HK-2 (cell line): ENCODE results near the gene SLC2A14.
"Not testable (repeated sequence)": the region's sequence is repeated elsewhere in the genome, so short reads cannot be mapped to it uniquely, and the experiment has no call there.

Experiments
- DNase-seq: peaks from one replicate; pipeline ENCODE4 v3.0.0-alpha.2; 2018; ENCODE audit not compliant: unreplicated experiment

Gene SLC2A14

DNA sequence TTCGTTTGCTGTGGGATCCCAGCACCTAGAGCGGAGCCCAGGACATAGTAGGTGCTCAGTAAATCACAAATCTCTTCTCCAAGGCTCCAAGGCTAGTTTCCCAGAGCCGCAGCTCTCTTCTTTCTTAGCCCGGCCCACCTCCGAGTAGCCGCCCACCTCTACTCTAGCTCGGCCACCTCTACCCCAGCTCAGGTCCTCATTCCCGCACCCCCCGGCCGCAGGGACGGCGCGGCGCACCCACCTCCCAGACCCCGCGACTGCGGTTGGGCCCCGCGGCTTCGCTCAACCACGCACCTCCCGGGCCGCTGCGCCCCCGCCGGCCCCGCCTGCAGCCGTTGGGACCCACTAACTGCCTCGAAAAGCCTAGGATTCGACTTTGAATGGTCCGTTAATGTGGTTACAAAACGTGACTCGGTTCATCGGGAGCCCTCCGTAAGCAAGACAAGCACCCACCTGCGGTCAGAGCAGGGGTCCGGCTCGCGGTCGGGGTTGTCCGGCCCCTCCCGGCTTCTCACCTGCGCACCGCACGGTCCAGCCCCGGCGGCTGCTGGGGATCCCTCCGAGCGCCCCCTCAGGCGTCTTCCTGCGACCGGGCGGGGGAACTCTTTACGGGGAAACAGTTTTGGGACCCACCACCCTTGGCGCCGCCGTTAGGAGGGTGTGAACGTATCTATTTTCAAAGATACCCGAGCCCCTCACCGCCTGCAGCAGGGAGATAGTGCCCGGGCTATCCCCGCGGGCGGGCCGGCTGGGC lies at the start of gene SLC2A14:
Gene SLC2A14, minus strand, starts transcription at position 350 of the 754 bp plus-strand sequence. CDS start 3,035 bp downstream, outside the sequence.
- DNase-seq, result no peak

DNA sequence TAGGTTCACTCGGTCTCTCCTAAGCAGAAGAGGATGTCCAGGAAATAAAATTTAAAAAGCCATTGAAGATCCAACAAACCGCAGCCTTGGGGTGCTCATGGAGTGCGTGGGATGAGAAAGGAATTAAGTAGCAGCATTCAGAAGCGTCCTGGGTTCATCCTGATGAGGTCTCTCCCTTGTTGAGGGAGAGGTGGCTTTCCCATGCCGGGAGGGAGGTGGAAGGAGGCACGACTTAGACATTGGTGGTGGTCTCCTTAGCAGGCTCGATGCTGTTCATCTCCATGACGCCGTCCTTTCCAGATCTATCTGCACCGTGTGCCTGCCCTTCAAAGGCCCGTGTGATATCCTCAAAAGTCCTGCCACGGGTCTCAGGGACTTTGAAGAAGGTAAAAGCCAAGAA lies 48.5 kb upstream of the SLC2A14 start:
- not testable (repeated sequence) for DNase-seq

DNA sequence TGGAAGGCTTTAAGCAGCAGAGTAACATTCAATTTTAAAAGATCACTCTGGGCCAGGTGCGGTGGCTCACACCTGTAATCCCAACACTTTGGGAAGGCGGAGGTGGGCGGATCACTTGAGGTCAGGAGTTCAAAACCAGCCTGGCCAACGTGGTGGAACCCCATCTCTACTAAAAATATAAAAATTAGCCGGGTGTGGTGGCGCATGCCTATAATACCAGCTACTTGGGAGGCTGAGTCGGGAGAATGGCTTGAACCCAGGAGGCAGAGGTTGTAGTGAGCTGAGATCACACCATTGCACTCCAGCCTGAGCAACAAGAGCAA lies 45.5 kb upstream of the SLC2A14 start:
- DNase-seq, result not testable (repeated sequence)

DNA sequence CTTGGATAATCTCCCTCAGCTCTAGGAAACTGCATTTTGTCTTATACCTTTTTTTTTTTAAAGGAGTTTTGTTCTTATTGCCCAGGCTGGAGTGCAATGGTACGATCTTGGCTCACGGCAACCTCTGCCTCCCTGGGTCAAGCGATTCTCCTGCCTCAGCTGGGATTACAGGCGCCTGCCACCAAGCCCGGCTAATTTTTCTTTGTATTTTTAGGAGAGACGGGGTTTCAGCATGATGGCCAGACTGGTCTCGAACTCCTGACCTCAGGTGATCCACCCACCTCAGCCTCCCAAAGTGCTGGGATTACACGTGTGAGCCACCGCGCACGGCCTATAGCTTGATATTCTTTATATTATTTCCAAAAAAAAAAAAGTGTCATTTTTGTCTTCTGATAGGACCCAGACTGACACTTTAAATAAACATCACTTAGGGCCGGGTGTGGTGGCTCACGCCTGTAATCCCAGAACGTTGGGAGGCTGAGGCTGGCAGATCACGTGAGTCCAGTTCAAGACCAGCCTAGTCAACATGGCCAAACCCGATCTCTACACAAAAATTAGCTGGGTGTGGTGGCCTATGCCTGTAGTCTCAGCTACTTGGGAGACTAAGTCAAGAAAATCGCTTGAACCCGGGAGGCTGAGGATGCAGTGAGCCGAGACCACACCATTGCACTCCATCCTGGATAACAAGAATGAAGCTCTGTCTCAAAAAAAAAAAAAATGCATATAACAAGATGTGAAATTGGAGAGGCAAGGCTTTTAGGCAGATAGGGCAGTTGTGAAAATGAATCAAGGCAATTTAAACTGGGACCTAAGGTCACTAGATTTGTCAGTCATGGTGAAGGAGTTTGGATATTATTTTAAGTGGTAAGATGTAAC lies 44.9 kb upstream of the SLC2A14 start:
- DNase-seq, result no peak

DNA sequence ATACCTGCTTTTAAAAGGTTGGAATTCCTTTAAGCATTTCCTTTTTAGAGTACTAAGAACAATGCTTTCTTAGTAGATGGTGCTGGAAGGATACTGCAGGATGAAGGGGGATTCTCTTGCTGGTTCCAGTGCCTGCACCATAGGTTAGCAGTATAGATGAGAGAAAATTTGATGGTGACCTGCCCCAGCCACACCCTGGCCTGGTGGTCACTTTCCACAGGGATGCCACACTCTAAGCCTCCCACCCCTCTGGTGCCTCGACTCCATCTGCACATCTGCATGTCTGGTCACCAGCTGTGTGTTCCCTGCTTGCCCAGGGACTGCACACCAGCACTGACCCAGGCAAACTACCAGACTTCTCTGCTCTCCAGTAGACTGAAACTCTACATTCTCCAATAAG lies 44.2 kb upstream of the SLC2A14 start:
- DNase-seq, result no peak

DNA sequence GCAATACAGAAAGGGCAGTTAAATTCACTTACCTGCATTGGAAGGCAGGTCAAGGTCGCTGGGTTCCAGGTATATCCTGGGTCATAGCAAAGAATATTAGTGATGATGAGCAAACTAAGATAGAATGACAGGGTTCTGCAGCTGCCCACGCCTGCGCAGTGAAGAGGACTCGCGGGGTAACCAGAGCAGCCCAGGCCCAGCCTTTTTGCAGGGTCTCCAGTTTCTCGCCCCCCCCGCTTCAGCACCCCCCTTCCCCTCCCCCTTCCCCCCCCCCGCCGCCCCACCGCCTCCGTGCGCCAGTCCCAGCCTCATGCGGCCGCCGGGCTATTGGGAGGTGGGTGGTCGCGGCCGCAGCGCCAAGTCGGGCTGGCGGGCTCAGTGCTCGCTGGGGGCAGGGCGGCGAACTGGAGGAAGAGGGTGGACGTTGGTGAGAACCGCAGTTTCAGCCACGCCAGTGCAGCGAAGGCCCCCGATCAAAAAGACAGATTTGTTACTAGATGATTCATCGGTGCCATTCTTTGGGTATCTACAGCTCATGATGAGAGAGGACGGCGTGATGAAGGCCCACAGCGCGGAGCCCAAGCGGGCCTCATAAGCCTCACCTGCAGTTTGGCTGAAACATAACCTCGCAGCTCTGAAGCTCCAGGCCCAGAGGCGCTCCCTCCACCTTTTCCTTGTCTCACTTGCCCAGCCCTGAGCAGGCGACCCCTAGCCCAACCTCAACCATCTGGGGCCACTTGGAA lies 43.1 kb upstream of the SLC2A14 start:
- no peak for DNase-seq

DNA sequence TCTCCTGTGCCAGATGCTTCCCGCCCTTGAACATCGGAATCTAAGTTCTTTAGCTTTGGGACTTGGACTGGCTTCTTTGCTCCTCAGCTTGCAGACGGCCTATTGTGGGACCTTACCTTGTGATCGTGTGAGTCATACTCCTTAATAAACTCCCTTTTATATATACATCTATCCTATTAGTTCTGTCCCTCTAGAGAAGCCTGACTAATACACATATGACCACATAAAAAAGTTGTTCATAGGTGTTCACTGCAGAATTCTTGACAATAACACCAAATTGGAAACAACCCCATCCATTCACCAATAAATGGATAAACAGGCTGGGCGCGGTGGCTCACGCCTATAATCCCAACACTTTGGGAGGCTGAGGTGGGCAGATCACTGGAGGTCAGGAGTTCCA lies 37.4 kb upstream of the SLC2A14 start:
- not testable (repeated sequence) for DNase-seq

DNA sequence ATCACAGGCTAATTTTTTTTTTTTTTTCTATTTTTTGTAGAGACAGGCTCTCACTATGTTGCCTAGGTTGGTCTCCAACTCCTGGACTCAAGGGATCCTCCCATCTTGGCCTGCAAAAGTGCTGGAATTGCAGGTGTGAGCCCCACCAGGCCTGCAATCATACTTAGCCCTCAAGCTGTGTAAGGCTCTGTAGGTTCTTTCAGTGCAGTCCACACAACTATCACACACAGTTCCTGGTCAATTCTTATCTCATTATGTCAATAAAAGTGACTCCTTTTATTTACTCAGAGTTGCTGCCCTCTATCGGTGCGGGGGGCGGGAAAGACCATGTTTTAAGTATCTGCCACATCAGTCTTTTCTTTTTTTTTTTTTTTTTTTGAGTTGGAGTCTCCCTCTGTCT lies 34.3 kb upstream of the SLC2A14 start:
- DNase-seq, result peak; percentile 8

DNA sequence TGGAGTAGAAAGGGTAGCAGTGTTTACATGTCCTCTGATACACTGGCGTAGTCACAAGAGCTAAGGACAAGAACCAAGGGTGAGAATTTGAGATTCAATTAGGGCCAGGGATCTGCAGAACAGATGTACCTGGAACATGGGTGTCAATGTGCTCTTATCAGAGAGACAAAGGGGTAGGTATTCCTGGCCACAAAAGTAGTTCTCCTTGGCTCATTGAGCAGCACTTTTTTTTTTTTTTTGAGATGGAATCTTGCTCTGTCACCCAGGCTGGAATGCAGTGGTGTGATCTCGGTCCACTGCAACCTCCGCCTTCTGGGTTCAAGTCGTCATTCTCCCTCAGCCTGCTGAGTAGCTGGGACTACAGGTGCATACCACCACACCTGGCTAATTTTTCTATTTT lies 33.6 kb upstream of the SLC2A14 start:
- DNase-seq, result not testable (repeated sequence)

DNA sequence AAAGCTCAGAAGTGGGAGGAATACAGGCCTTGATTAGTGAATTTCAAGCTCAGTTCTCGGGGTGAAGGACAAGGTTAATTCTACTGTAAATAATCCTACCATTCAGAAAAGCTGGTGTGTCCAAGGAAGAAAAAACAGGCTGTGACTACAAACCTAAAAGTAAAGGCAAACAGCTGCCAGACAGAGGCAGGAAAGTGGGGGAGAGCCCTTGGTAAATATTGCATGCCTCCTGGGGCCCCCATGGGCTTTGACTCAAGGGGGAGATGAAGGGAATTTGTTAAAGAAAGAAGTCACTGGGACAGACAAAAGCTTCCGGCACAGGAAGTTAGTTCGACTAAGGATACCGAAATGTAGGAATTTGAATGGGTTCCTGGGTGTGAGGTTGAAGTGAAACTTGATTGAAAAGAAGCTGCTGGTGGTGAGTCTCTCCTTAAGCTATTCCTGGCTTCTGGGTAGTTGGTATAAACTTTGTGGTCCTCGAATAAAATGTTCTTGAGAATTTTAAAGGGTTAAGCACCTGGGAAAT lies 32.9 kb upstream of the SLC2A14 start:
- not testable (repeated sequence) for DNase-seq

DNA sequence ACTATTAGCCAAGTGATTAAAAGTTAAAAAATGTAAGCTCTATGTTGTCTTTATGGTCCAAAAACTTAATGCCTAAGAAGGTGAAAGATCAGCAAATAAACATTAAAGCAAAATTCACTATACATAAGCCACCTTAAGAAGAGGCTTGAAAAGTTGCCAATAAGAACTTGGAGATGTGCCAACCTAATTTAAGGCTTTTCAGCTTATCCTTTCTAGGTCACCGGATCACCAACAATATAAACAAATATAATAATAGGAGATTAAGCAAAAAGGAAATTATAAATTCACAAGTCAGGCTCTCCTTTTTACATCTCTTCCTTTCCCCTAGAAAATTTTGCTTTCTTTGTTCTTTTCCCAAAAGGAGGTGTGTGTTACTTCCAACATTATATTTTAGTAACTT lies 32.4 kb upstream of the SLC2A14 start:
- no peak for DNase-seq

DNA sequence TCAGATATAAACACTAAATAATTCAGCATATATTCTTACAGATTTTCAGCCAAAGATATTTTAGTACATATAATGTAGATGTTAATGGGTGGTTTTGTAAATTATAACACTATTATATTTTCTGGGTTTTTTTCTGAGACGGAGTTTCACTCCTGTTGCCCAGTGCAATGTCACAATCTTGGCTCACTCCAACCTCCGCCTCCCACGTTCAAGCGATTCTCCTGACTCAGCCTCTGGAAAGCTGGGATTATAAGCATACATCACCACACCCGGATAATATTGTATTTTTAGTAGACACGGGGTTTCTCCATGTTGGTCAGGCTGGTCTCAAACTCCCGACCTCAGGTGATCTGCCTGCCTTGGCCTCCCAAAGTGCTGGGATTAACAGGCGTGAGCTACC lies 29.7 kb upstream of the SLC2A14 start:
- not testable (repeated sequence) for DNase-seq

DNA sequence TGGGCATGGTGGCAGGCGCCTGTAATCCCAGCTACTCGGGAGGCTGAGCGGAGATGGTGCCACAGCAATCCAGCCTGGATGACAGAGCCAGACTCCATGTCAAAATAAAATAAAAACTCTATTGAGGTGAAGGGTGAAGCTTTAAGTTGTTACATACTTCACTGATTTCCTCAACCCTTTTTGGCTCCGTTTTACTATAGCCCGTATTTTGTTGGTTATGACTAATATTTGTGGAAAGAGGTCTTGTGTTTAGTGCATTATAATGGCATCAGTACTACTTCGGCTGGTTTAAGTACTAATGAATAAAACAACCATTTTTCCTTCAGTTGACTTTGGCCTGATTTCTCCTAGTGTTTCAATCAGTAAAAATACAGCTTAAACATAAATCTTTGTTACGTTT lies 27.0 kb upstream of the SLC2A14 start:
- DNase-seq, result no peak

DNA sequence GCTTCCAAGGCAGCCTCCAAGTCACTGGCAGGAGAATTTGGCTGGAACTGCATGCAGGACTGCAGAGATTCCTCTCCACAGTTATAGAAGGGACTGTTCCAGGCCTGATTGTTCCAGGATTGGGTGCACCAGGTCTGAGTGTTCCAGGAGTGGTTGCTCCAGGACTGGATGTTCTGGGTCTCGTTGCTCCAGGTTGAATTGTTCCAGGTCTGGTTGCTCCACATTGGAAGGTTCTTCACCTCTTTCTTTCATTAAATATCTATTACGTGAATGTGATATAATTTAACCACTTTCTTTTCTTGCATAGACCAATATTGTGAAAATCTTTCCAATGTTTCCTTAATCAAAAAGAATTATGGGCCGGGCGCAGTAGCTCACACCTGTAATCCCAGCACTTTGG lies 24.0 kb upstream of the SLC2A14 start:
- not testable (repeated sequence) for DNase-seq

DNA sequence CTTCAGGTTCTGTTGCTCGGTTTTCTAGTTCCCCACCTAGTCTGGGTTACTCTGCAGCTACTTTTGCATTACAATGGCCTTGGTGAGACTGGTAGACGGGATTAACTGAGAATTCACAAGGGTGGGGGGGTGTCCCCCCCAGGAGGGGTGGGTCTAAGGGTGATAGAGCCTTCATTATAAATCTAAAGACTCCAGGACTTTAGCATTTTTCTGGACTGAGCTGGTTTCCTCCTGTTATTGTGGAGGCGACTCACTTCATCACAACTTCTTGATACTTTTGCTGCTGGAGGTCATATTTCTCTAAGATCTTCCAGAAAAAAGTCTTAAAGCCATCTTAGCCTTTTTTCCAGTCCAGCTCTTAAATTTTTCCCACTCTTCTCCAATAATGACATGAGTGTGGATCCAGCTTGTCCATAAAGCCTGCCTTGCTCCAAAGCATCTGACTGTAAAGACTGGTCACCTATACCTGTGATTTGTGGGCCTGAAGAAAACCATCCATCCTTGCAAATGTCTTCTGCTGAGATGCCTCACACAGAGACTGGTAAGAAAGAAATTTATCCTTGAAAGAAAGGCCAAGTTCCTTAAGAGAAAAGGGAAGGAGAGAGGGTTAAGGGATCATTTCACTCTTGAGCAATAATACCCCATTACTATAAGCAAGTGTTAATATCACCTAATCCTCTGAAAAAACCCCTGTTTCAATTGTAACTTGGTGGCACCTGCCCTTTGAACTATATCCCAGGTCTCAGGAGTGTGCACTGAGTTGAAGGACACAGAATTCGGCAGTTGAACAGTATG lies 19.7 kb upstream of the SLC2A14 start:
- no peak for DNase-seq

DNA sequence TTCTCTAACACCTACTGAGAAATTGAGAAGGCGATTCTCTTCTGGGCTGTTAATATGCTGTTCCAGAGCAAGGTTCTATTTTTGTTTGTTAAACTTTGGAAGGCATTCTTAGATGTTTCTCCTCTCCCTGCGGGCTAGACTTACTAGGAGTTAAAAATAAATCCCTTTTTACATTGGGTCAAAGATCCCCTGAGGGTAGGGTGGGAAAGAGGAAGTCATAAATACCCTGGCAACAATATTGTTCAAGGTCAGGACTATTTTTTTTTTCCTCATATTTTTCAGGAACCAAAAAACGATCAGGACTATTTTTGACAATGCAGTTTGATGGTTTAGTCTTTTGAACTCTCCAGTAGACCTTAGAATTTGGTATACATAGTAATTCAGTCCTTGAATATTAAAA lies 12.0 kb upstream of the SLC2A14 start:
- DNase-seq, result no peak

DNA sequence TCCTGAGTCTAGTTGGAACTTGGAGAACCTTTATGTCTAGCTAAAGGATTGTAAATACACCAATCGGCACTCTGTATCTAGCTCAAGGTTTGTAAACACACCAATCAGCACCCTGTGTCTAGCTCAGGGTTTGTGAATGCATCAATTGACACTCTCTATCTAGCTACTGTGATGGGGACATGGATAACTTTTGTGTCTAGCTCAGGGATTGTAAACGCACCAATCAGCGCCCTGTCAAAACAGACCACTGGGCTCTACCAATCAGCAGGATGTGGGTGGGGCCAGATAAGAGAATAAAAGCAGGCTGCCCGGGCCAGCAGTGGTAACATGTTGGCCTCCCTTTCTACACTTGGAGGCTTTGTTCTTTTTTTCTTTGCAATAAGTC lies 9.0 kb upstream of the SLC2A14 start:
- DNase-seq, result not testable (repeated sequence)

DNA sequence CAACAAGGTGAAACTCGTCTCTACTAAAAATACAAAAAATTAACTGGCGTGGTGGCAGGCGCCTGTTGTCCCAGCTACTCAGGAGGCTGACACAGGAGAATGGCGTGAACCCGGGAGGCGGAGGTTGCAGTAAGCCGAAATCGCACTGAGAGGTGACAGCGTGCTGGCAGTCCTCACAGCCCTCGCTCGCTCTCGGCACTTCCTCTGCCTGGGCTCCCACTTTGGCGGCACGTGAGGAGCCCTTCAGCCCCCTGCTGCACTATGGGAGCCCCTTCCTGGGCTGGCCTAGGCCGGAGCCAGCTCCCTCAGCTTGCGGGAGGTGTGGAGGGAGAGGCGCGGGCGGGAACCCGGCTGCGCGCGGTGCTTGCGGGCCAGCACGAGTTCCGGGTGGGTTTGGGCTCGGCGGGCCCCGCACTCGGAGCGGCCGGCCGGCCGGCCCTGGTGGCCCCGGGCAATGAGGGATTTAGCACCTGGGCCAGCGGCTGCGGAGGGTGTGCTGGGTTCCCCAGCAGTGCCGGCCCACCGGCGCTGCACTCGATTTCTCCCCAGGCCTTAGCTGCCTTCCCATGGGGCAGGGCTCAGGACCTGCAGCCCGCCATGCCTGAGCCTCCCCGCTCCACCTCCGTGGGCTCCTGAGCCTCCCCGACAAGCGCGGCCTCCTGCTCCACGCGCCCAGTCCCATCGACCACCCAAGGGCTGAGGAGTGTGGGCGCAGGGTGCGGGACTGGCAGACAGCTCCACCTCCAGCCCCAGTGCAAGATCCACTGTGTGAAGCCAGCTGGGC lies 8.4 kb upstream of the SLC2A14 start:
- not testable (repeated sequence) for DNase-seq

DNA sequence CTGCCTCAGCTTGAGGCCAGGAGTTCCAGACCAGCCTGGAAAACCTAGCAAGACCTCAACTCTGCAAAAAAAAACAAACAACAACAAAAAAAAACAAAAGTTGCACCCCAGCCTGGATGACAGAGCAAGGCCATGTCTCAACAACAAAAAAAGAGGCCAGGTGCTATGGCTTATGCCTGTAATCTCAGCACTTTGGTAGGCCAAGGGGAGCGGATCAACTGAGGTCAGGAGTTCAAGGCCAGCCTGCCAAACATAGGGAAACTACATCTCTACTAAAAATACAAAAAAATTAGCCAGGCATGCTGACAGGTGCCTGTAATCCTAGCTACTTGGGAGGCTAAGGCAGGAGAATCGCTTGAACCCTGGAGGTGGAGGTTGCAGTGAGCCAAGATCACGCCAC lies 6.5 kb upstream of the SLC2A14 start:
- no peak for DNase-seq

DNA sequence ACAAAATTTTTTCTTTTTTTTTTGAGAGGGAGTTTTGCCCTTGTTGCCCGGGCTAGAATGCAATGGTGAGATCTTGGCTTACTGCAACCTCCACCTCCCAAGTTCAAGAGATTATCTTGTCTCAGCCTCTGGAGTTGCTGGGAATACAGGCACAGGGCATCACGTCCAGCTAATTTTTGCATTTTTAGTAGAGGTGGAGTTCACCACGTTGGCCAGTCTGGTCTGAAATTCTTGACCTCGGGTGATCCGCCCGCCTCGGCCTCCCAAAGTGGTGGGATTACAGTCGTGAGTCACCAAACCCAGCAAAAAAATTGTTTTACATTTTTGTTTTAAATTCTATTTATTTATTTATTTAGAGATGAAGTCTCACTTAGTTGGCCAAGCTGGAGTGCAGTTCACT lies 4.7 kb upstream of the SLC2A14 start:
- DNase-seq, result no peak

DNA sequence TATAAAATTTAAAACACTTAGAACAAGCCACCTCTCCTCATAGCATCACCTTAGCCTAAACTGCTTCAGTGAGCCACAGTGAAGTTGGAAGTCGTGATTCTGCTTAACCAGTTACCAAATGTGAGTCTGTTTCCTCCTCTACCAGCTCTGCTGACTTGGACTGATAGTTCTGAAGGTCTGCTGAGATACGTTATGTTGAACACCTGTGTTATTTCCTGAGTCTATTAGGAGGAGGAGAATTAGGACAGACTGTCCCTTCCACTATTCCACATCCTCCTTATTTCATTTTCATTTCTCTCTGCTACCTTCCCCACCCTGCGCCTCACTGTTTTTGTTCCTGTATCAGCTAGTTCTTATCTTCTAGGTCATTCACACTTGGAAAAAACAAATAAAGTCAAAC lies 2.4 kb downstream of the SLC2A14 start:
- no peak for DNase-seq
